Islet precursor cell (in vitro differentiated cells): ENCODE results near the gene CSK.

Source experiments
- DNase-seq: peaks from one replicate; pipeline ENCODE4 v3.0.0-alpha.2; 2018

CSK gene

GRCh38 chr15:74788042-74788682, 6.3 kb downstream of the CSK start:
- DNase-seq: no peak

- no peak for DNase-seq
Observed at GRCh38 chr15:74788683-74789151, 6.8 kb downstream of the CSK start.

- DNase-seq: no peak
Observed at GRCh38 chr15:74789171-74789631, 7.3 kb downstream of the CSK start.

- no peak for DNase-seq
Observed at GRCh38 chr15:74789741-74790079, 7.8 kb downstream of the CSK start.

- peak; percentile 56 for DNase-seq
Observed at GRCh38 chr15:74790080-74790916, 8.4 kb downstream of the CSK start.

- DNase-seq: no peak
Observed at GRCh38 chr15:74791007-74791406, 9.1 kb downstream of the CSK start.

- DNase-seq: peak; percentile 70
Observed at GRCh38 chr15:74791667-74792066, 9.8 kb downstream of the CSK start.

GRCh38 chr15:74792227-74793016, 10.5 kb downstream of the CSK start:
- DNase-seq: no peak

- DNase-seq: peak; percentile 64
Observed at GRCh38 chr15:74793135-74794028, 11.5 kb downstream of the CSK start.

- DNase-seq: no peak
Observed at GRCh38 chr15:74794248-74794969, 12.5 kb downstream of the CSK start.

GRCh38 chr15:74794970-74795349, 13.1 kb downstream of the CSK start:
- no peak for DNase-seq

- no peak for DNase-seq
Observed at GRCh38 chr15:74795966-74796625, 14.2 kb downstream of the CSK start.

- DNase-seq: no peak
Observed at GRCh38 chr15:74798388-74799254, 16.7 kb downstream of the CSK start.

GRCh38 chr15:74799255-74799855, 17.5 kb downstream of the CSK start:
- DNase-seq: no peak

- DNase-seq: peak; percentile 75
Observed at GRCh38 chr15:74799856-74800558, 18.1 kb downstream of the CSK start.

- no peak for DNase-seq
Observed at GRCh38 chr15:74800559-74801094, 18.7 kb downstream of the CSK start.

- DNase-seq: no peak
Observed at GRCh38 chr15:74801311-74801997, 19.6 kb downstream of the CSK start.

GRCh38 chr15:74802290-74802689, 20.4 kb downstream of the CSK start:
- no peak for DNase-seq
